ENCODE results near the gene FLII.
"Not testable (repeated sequence)": the region's sequence is repeated elsewhere in the genome, so short reads cannot be mapped to it uniquely, and the experiment has no call there.

The FLII gene

DNA sequence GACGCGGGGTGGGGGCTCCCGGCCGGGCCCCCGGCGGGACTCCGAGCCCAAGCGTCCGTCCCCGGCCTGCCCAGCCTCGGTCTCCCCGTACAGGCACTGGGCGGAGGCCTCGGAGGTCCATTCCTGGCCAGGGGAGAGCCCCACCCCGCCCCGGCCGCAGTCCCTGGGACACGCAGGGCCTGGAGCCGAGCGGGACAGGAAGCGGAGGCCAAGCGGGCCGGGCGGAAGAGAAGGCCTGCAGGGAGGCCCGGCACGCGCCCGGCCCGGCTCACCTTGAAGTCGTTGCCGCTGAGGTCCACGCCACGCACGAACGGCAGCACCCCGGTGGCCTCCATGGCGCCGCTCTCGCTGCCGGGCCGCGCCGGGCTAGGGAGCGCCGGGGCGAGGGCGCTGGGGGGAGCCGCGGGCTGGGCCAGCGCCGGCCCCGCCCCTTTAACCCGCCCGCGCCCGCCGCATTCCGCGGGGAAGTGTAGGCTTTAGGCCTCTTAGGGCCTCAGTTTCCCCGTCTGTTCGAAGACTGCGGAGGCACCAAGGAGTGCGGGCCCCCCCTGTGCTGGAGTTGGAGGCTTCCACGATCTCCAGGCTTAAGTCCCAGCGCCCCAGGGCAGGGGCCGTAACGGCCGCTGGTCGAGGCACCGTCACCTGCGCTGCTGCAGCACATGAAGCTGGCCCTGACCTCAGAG, at the start of gene FLII:
TSS of gene FLII (minus strand) at position 383 of the 683 bp plus-strand sequence. CDS start at position 335, 48 bp downstream.
- Histone ChIP-seq H3K4me3 (ENCODE audit: low read length) (peak within 1 kb of the TSS; percentile 93), H3K9ac (ENCODE audit: low read length) (peak within 1 kb of the TSS; percentile 85), H3K27ac (ENCODE audit: low read depth, low read length) (peak within 1 kb of the TSS; percentile 90), H3K36me3 (ENCODE audit: control insufficient read depth, insufficient read depth, low read length) (peaks cover 32% of the 10 kb centered on the region), H3K4me1 (ENCODE audit: control insufficient read depth, insufficient read depth, low read length) (peaks cover 25% of the 10 kb centered on the region), H3K27me3 (ENCODE audit: control insufficient read depth, insufficient read depth, low read length) (no peaks in the 10 kb centered on the region)

DNA sequence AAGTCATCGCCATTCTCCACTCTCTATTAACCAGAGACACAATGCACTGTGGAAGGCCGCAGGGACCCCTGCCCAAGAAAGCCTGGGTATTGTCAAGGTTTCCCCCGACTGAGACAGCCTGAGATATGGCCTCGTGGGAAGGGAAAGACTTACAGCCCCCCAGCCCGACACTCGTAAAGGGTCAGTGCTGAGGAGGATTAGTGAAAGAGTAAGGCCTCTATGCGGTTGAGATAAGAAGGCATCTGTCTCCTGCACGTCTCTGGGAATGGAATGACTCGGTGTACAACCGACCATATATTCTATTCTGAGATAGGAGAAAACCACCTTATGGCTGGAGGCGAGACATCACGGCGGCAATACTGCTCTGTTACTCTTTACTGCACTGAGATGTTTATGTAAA, 44.7 kb upstream of the FLII start:
- H3K27me3 ChIP-seq (ENCODE audit: control insufficient read depth, insufficient read depth, low read length); H3K27ac ChIP-seq (ENCODE audit: low read depth, low read length); H3K4me1 ChIP-seq (ENCODE audit: control insufficient read depth, insufficient read depth, low read length); H3K4me3 ChIP-seq (ENCODE audit: low read length); H3K9ac ChIP-seq (ENCODE audit: low read length): not testable (repeated sequence)
- peaks cover 46% of the 10 kb centered on the region for H3K36me3 ChIP-seq (ENCODE audit: control insufficient read depth, insufficient read depth, low read length)

DNA sequence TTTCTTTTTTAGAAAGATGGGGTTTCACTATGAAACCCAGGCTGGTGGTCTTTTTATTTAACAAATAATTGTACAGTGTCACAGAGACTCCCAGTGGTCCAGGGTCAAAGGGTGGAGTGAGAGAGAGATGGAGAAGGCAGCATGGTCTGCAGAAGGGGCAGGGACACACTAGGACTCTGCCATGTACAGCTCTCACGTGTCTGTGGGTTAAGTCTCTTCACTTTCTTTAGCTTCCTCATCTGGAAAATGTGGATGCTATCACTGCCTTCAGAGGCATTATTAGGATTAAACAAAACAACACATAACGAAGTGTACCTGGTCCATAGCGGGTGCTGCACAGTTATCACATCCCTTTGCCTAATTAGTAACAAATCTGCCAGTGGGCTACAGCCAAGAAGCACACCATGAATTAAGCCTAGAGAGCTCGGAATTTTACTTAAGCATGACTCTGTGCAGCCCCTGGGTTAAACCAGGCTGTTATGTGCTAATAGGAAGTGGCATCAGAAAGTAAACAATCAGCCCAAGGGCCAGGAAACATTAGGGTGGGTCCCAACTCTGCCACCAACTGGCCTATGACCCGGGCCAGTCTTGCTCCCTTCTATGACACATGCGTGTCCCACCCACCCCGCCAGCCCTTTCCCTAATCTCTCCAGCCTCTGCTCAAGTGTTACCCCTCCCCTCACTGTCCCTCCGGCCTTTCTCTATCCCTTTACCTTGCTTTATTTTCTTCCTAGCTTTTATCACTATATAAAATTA, 42.4 kb upstream of the FLII start:
- H3K27ac ChIP-seq (ENCODE audit: low read depth, low read length) = no peak overlapping the region

DNA sequence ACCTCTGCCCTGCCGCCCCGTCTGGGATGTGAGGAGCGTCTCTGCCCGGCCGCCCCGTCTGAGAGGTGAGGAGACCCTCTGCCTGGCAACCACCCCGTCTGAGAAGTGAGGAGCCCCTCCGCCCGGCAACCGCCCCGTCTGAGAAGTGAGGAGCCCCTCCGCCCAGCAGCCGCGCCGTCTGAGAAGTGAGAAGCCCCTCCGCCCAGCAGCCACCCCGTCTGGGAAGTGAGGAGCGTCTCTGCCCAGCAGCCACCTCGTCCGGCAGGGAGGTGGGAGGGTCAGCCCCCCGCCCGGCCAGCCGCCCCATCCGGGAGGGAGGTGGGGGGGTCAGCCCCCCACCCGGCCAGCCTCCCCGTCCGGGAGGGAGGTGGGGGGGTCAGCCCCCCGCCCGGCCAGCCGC, 39.5 kb upstream of the FLII start:
- H3K9ac ChIP-seq (ENCODE audit: low read length); H3K4me1 ChIP-seq (ENCODE audit: control insufficient read depth, insufficient read depth, low read length); H3K27ac ChIP-seq (ENCODE audit: low read depth, low read length); H3K27me3 ChIP-seq (ENCODE audit: control insufficient read depth, insufficient read depth, low read length); H3K4me3 ChIP-seq (ENCODE audit: low read length): not testable (repeated sequence)
- H3K36me3 ChIP-seq (ENCODE audit: control insufficient read depth, insufficient read depth, low read length) = peaks cover 21% of the 10 kb centered on the region

More for the DNA sequence above, 42.4 kb upstream of the FLII start:
- H3K4me3 ChIP-seq (ENCODE audit: low read length) = no peak overlapping the region
- H3K36me3 ChIP-seq (ENCODE audit: control insufficient read depth, insufficient read depth, low read length) = peaks cover 37% of the 10 kb centered on the region
- H3K9ac ChIP-seq (ENCODE audit: low read length) = no peak overlapping the region
- no peaks in the 10 kb centered on the region for H3K27me3 ChIP-seq (ENCODE audit: control insufficient read depth, insufficient read depth, low read length)
- H3K4me1 ChIP-seq (ENCODE audit: control insufficient read depth, insufficient read depth, low read length) = no peaks in the 10 kb centered on the region

DNA sequence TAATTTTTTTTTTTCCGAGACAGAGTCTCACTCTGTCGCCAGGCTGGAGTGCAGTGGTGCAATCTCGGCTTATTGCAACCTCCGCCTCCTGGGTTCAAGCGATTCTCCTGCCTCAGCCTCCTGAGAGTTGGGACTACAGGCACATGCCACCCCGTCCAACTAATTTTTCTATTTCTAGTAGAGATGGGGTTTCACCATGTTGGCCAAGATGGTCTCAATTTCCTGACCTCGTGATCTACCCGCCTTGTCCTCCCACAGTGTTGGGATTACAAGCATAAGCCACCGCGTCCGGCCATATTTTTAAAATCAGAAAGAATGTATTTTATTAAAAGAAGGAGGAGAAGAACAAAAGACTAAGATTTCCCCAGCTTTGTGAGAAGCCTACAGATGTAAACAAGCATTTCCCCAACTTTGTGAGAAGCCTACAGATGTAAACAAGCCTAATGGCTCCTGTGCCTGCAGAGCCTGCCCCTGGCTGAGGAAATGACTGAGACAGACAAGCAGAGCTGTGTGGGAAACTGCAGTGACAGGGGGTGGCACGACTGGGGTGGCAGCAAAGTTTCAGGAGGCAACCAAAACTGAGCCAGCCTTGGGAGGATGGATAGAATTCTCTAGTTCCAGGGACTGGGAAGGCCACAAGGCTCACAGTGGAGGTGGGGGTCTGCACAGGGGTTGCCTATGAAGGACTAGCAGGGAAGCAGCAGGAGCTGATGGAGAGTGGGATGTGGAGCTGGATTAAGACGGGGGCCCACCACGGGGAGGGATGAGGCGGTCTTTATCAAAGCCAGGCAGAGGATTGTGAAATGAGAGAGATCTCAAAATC, 33.4 kb upstream of the FLII start:
- peaks cover 24% of the 10 kb centered on the region for H3K36me3 ChIP-seq (ENCODE audit: control insufficient read depth, insufficient read depth, low read length)
- H3K9ac ChIP-seq (ENCODE audit: low read length) = no peak overlapping the region
- no peaks in the 10 kb centered on the region for H3K27me3 ChIP-seq (ENCODE audit: control insufficient read depth, insufficient read depth, low read length)
- no peaks in the 10 kb centered on the region for H3K4me1 ChIP-seq (ENCODE audit: control insufficient read depth, insufficient read depth, low read length)
- no peak overlapping the region for H3K4me3 ChIP-seq (ENCODE audit: low read length)
- H3K27ac ChIP-seq (ENCODE audit: low read depth, low read length) = no peak overlapping the region

DNA sequence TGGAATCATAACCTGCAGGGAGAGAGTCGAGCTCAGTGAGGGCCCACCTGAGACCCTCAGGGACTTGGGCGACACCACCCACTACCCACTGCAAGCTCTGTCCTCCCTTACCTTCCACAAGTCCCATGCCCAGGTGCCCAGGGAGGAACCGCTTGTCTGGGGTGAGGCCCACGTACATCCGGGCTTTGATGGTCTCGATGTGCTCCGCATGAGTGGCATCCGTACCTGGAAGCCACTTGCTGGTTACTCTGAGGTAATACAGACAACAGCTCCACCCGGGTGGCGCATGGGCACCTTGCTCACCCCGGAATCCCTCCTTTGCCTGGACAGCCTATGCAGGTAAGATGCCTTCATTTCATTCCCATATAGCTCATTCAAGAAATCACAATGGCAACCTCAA, 26.8 kb upstream of the FLII start:
- Histone ChIP-seq H3K36me3 (ENCODE audit: control insufficient read depth, insufficient read depth, low read length) (peaks cover 41% of the 10 kb centered on the region), H3K4me1 (ENCODE audit: control insufficient read depth, insufficient read depth, low read length) (no peaks in the 10 kb centered on the region), H3K9ac (ENCODE audit: low read length) (no peak overlapping the region), H3K27ac (ENCODE audit: low read depth, low read length) (no peak overlapping the region), H3K4me3 (ENCODE audit: low read length) (no peak overlapping the region), H3K27me3 (ENCODE audit: control insufficient read depth, insufficient read depth, low read length) (no peaks in the 10 kb centered on the region)

DNA sequence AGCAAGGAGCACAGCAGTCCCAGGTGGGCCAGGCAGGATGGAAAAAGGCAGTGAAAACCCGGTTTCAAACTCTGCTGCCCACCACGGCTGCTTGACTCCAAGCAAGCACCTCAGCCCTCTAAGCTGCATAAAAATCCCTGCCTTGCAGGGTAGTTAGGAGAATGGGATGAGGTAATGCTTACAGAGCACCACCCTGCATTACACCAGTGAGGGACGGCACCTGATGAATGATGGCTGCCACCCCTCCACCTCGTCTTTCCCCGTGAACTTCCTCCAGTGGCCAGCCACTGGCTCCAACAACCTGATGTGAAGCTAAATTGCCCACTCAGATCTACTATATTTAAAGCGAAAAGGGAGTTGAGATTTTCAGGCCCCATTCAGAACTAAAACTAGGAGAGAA, 23.2 kb upstream of the FLII start:
- H3K36me3 ChIP-seq (ENCODE audit: control insufficient read depth, insufficient read depth, low read length) = peaks cover 45% of the 10 kb centered on the region
- H3K9ac ChIP-seq (ENCODE audit: low read length) = no peak overlapping the region
- H3K4me3 ChIP-seq (ENCODE audit: low read length) = no peak overlapping the region

DNA sequence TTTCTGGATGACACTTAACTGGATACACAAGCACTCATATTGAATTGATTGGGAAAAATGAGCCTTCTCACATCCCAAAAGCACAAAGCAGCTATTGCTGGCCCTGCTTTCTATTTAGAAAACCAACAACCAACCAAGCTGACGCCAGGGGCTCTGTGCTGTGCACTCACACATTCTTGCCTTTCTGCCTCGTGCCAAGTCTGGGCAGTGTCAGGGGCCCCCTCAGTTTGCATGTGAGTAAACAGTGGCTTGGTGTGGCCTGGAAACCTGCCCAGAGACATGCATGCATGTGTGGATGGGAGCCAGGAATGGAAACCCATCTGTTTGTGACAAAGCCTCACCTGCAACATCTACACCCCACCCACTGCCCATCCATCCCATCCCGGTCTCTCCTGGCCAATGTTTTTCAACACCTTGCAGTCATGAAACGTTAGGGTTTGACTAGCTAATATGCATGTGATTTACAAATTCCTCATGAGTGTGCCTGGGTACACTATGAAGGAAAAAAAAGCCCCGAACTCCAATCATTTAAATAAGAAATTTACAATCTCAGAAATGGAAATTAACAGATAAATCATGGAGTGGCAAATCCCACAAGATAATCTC, 22.3 kb upstream of the FLII start:
- H3K36me3 ChIP-seq (ENCODE audit: control insufficient read depth, insufficient read depth, low read length) = peaks cover 52% of the 10 kb centered on the region
- H3K27ac ChIP-seq (ENCODE audit: low read depth, low read length) = no peak overlapping the region
- H3K9ac ChIP-seq (ENCODE audit: low read length) = no peak overlapping the region

More for the DNA sequence above, 23.2 kb upstream of the FLII start:
- H3K27me3 ChIP-seq (ENCODE audit: control insufficient read depth, insufficient read depth, low read length) = no peaks in the 10 kb centered on the region
- no peak overlapping the region for H3K27ac ChIP-seq (ENCODE audit: low read depth, low read length)
- H3K4me1 ChIP-seq (ENCODE audit: control insufficient read depth, insufficient read depth, low read length) = no peaks in the 10 kb centered on the region

DNA sequence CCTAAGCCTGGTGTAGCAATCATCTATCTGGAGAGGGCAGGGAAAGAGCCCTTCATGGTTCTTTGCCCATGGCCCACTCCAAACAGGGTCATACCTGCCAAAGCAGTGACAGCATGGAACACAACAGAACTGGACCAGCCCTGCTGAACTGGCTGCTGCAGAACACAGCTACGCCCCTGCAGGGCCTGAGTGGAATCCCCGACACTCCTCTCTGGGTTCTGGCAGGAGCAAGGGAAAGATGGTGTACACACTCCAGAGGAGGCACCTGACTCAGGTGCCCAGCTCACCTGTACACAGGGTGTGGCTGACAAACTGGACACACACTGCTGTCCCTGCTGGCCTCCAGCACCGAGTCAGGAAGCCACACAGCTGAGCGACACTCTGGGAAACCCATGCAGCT, 21.7 kb upstream of the FLII start:
- H3K36me3 ChIP-seq (ENCODE audit: control insufficient read depth, insufficient read depth, low read length) = peaks cover 47% of the 10 kb centered on the region
- no peak overlapping the region for H3K27ac ChIP-seq (ENCODE audit: low read depth, low read length)
- no peaks in the 10 kb centered on the region for H3K27me3 ChIP-seq (ENCODE audit: control insufficient read depth, insufficient read depth, low read length)
- H3K4me3 ChIP-seq (ENCODE audit: low read length) = no peak overlapping the region
- no peaks in the 10 kb centered on the region for H3K4me1 ChIP-seq (ENCODE audit: control insufficient read depth, insufficient read depth, low read length)
- H3K9ac ChIP-seq (ENCODE audit: low read length) = no peak overlapping the region

More for the DNA sequence above, 22.3 kb upstream of the FLII start:
- no peaks in the 10 kb centered on the region for H3K4me1 ChIP-seq (ENCODE audit: control insufficient read depth, insufficient read depth, low read length)
- no peak overlapping the region for H3K4me3 ChIP-seq (ENCODE audit: low read length)
- H3K27me3 ChIP-seq (ENCODE audit: control insufficient read depth, insufficient read depth, low read length) = no peaks in the 10 kb centered on the region

DNA sequence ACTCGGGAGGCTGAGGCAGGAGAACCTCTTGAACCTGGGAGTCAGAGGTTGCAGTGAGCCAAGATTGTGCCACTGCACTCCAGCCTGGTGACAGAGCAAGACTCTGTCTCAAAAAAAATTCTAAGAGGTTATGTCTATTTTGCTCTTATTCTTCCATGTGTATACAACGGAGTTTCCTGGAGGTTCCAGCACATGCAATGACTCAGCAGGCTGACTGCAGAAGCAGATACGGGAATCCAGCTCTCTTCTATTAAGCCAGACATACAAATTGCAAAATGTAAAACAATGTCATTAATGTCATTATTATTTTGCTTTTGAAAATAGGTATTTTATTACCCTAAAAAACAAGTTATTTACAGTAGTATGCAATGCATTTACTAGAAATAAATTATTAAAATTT, 20.3 kb upstream of the FLII start:
- no peaks in the 10 kb centered on the region for H3K27me3 ChIP-seq (ENCODE audit: control insufficient read depth, insufficient read depth, low read length)
- H3K9ac ChIP-seq (ENCODE audit: low read length) = no peak overlapping the region
- H3K27ac ChIP-seq (ENCODE audit: low read depth, low read length) = no peak overlapping the region
- peaks cover 46% of the 10 kb centered on the region for H3K36me3 ChIP-seq (ENCODE audit: control insufficient read depth, insufficient read depth, low read length)
- H3K4me3 ChIP-seq (ENCODE audit: low read length) = no peak overlapping the region
- H3K4me1 ChIP-seq (ENCODE audit: control insufficient read depth, insufficient read depth, low read length) = no peaks in the 10 kb centered on the region

DNA sequence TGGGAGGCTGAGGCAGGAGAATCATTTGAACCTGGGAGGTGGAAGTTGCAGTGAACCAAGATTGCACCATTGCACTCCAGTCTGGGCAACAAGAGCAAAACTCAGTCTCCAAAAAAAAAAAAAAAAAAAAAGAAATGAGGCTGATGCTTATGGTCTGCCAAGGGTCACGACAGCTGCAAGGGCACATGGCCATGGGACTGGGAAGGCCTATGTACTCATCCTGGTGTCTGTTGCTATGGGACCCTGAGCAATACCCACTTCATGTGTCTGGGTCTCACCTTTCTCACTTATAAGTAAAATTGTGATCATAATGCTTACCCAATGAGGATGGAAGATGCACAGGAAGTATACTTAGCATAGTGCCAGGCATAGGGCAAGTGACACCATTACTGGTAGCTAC, 18.5 kb upstream of the FLII start:
- no peak overlapping the region for H3K27ac ChIP-seq (ENCODE audit: low read depth, low read length)
- H3K4me1 ChIP-seq (ENCODE audit: control insufficient read depth, insufficient read depth, low read length) = no peaks in the 10 kb centered on the region
- H3K36me3 ChIP-seq (ENCODE audit: control insufficient read depth, insufficient read depth, low read length) = peaks cover 36% of the 10 kb centered on the region
- H3K9ac ChIP-seq (ENCODE audit: low read length) = no peak overlapping the region
- H3K4me3 ChIP-seq (ENCODE audit: low read length) = no peak overlapping the region
- H3K27me3 ChIP-seq (ENCODE audit: control insufficient read depth, insufficient read depth, low read length) = no peaks in the 10 kb centered on the region

Data from rectal smooth muscle tissue (tissue), 1 donor.